Fibroblast of villous mesenchyme (primary cell): ENCODE results near the gene FBXL2. TPM values are rescaled to one million over a fixed set of nuclear protein-coding genes. Genes with fewer than 3 reads are reported as not detected.
"Not testable (repeated sequence)": the region's sequence is repeated elsewhere in the genome, so short reads cannot be mapped to it uniquely, and the experiment has no call there.

Experiments
- DNase-seq: peaks from one replicate; pipeline ENCODE4 v3.0.0-alpha.2; 2010; ENCODE audit warnings: low read depth
- H3K4me3 ChIP-seq: 2 replicates; pipeline ENCODE4 v1.5.1; 2011; ENCODE audit warnings: low read depth, mild to moderate bottlenecking, low read length
- CTCF ChIP-seq: IDR thresholded peaks from 2 replicates; pipeline ENCODE4 v1.5.1; 2012; ENCODE audit warnings: low read depth, mild to moderate bottlenecking, low read length; ENCODE audit not compliant: insufficient read depth
- total RNA-seq: library from RNA; depleted of rRNA; stranded (reverse); fragments of >200 nt; gene quantifications from 2 replicates; pipeline ENCODE4 v1.2.3, GENCODE V29; 2012

Gene FBXL2
- total RNA-seq, 1 donor, result 16.8 TPM

GRCh38 chr3:33322412-33322811 lies 45.2 kb downstream of the FBXL2 start:
- DNase-seq, result no peak
- no peak overlapping the region for H3K4me3 ChIP-seq
- TF ChIP-seq CTCF, result no peak

- TF ChIP-seq CTCF, result no peak
- DNase-seq, result peak; percentile 47
- H3K4me3 ChIP-seq, result no peak overlapping the region
Observed at GRCh38 chr3:33331414-33331813, 54.2 kb downstream of the FBXL2 start.

- no peak for TF ChIP-seq CTCF
- H3K4me3 ChIP-seq, result no peak overlapping the region
- DNase-seq, result no peak
Observed at GRCh38 chr3:33334364-33334763, 57.1 kb downstream of the FBXL2 start.

GRCh38 chr3:33338936-33339465 lies 61.8 kb downstream of the FBXL2 start:
- not testable (repeated sequence) for DNase-seq, H3K4me3 ChIP-seq

GRCh38 chr3:33339758-33340157 lies 62.5 kb downstream of the FBXL2 start:
- no peak for DNase-seq
- H3K4me3 ChIP-seq, result no peak overlapping the region
- TF ChIP-seq CTCF, result no peak

GRCh38 chr3:33355611-33356010 lies 78.4 kb downstream of the FBXL2 start:
- peak; percentile 30 for DNase-seq
- no peak for TF ChIP-seq CTCF
- no peak overlapping the region for H3K4me3 ChIP-seq

GRCh38 chr3:33358172-33358781 lies 81.0 kb downstream of the FBXL2 start:
- H3K4me3 ChIP-seq, result no peak overlapping the region
- TF ChIP-seq CTCF, result no peak
- DNase-seq, result no peak
